Activated CD8-positive, alpha-beta T cell treated with anti-CD3 and anti-CD28 coated beads for 36 hours (primary cell): ENCODE data around the gene SUPT6H. TPM values are rescaled to one million over a fixed set of nuclear protein-coding genes. Genes with fewer than 3 reads are reported as not detected.

Experiments used
- ATAC-seq: fragments of 200-7000 bp; cut with Tn5 transposase; one replicate; pipeline ENCODE4 v1.10.0; 2021; ENCODE audit warnings: mild to moderate bottlenecking, moderate library complexity
- CTCF ChIA-PET: fragments of 350-600 bp; sonication (Branson Sonifier 250); formaldehyde crosslinking; loops from one replicate; lab custom pipeline; 2021; ENCODE audit warnings: antibody characterized with exemption; lab: Charles Lee
- POLR2A ChIA-PET: fragments of 350-600 bp; sonication (Branson Sonifier 250); formaldehyde crosslinking; loops from one replicate; lab custom pipeline; 2021; ENCODE audit warnings: antibody characterized with exemption; lab: Charles Lee
- DNase-seq: peaks from one replicate; pipeline ENCODE4 v3.0.0-alpha.2; 2020
- H3K27ac Mint-ChIP-seq: one replicate; pipeline ENCODE4 v1.8.0; 2021; ENCODE audit warnings: mild to moderate bottlenecking, mixed read lengths
- H3K27me3 Mint-ChIP-seq: one replicate; pipeline ENCODE4 v1.8.0; 2021; ENCODE audit warnings: mixed read lengths
- H3K36me3 Mint-ChIP-seq: one replicate; pipeline ENCODE4 v1.8.0; 2021; ENCODE audit warnings: low read depth, mixed read lengths
- H3K4me1 Mint-ChIP-seq: one replicate; pipeline ENCODE4 v1.8.0; 2021; ENCODE audit warnings: low read depth, mixed read lengths
- H3K4me3 Mint-ChIP-seq: one replicate; pipeline ENCODE4 v1.8.0; 2021; ENCODE audit warnings: mild to moderate bottlenecking, moderate library complexity, mixed read lengths
- H3K9me3 Mint-ChIP-seq: one replicate; pipeline ENCODE4 v1.8.0; 2021; ENCODE audit warnings: mixed read lengths
- intact Hi-C: fragments of 100-400 bp; cut with micrococcal nuclease; formaldehyde crosslinking; loops from one replicate; pipeline ENCODE4 v1.10.0; 2022
- total RNA-seq, 2 experiments: library from RNA; stranded (reverse); gene quantifications; one replicate each; pipeline ENCODE4 v1.2.3, GENCODE V29; 2021
- TF ChIP-seq, protein P1 (sequence below): fragments of 200-600 bp; IDR thresholded peaks from one replicate; pipeline ENCODE4 v1.8.0; 2022; ENCODE audit warnings: antibody characterized with exemption, mild to moderate bottlenecking

The SUPT6H gene
- total RNA-seq, 2 experiments from 2014 or later = 60.3 to 63.3 TPM

DNA sequence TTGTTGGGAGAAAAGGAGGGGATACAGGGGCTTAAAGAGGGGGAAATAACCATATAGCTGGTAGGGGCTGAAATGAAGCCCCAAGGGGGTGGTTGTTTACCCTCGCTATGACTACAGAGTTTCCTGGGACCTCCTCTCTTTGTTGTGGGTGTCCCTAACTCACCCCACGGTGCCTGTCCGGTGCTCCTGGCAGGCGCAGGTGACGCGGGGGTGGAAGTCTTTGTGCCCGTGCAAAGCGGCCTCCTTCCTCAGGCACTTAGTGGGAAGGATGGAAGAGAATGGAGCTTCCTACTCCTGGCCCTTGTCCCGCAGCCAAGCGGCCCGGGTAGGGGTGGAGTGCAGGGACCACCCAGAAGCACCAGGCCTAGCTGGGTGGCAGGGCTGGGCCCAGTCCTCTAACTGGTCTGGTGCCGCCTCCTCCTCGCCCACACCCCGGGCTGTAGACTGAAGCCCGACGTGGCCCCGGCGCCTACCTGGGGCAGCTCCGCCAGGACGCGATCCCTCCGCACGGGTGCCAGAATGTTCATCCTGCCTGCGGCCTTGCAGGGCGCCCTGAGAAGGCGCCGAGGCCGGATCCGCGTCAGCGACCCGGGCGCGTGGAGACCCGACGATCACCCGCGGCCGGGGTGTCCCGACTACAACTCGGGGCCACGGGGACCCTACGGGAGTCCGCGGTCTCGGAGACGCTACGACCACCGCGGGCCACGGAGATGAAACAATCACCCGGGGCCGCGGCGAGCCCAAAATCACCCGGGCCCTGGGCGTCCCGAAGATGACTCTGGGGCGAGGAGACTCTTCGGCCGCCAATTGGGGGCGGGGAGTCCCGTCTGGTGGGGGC is 55.0 kb downstream of the SUPT6H start:
- peaks cover 18% of the 10 kb centered on the region for H3K4me1 Mint-ChIP-seq
- H3K4me3 Mint-ChIP-seq = peak overlapping the region; percentile 57
- intact Hi-C loops = no loop called here
- no peak for DNase-seq
- no peak for ATAC-seq
- peaks cover 14% of the 10 kb centered on the region for H3K27me3 Mint-ChIP-seq
- POLR2A ChIA-PET = interaction anchor here (0.8 to 7.7 kb wide), 2 partner anchors 9 to 10 kb away, joined by 3 to 65 read pairs; partner anchors contain the start of genes NEK8 and TLCD1
- no peaks in the 10 kb centered on the region for H3K9me3 Mint-ChIP-seq
- CTCF ChIA-PET = interaction anchor here (1.1 to 1.5 kb wide), 2 partner anchors 47 to 185 kb away, joined by 3 to 4 read pairs; no protein-coding TSS in a partner anchor
- H3K36me3 Mint-ChIP-seq = peaks cover 22% of the 10 kb centered on the region
- TF ChIP-seq, protein P1, sequence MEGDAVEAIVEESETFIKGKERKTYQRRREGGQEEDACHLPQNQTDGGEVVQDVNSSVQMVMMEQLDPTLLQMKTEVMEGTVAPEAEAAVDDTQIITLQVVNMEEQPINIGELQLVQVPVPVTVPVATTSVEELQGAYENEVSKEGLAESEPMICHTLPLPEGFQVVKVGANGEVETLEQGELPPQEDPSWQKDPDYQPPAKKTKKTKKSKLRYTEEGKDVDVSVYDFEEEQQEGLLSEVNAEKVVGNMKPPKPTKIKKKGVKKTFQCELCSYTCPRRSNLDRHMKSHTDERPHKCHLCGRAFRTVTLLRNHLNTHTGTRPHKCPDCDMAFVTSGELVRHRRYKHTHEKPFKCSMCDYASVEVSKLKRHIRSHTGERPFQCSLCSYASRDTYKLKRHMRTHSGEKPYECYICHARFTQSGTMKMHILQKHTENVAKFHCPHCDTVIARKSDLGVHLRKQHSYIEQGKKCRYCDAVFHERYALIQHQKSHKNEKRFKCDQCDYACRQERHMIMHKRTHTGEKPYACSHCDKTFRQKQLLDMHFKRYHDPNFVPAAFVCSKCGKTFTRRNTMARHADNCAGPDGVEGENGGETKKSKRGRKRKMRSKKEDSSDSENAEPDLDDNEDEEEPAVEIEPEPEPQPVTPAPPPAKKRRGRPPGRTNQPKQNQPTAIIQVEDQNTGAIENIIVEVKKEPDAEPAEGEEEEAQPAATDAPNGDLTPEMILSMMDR = no peak
- H3K27ac Mint-ChIP-seq = peak overlapping the region; percentile 42

DNA sequence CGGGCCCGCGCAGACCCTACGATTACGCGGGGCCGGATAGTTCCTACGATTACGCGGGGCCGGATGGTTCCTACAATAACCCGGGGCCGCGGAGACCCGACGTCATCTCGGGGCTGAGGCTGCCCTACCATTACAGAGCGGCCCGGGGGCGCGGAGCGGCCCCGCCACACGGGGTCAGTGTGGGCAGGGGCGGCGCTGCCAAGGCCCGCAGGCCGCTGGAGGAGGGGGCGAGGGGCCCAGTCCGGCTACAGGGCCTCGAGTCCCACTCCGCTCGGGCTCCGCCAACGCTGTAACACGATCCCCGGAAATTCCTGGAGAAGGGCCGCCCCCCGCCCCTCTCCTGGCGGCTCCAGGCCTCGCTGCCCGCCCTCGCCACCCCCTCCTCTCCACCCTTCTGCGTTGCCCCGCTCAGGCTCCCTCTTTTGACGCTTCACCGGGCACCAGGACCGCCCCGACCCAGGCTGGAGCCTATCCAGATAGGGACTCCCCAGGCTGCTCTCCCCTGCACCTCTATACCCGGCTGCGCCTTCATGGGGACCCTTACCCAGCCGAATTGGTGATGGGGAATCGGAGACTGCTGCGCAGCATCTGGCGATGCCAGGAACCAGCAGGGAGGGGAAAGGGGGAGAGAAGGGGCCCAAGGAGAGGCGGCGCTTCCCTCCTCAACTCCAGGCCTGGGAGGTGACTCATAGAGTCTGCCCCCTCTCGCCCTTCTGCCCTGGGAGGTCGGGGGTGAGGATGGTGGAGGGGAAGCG is 55.8 kb downstream of the SUPT6H start, which contains the start of gene RAB34:
RAB34 (minus strand) TSS at position 291 of the 755 bp plus-strand sequence. CDS start 602 bp downstream, outside the sequence.
- DNase-seq (peak; percentile 58), ATAC-seq (no peak)
- H3K4me3 Mint-ChIP-seq = peak within 1 kb of the TSS; percentile 71
- peaks cover 30% of the 10 kb centered on the region for H3K36me3 Mint-ChIP-seq
- TF ChIP-seq, protein P1 = no peak
- intact Hi-C loops = no loop called here
- POLR2A ChIA-PET = no interaction called here
- peaks cover 19% of the 10 kb centered on the region for H3K4me1 Mint-ChIP-seq
- H3K27ac Mint-ChIP-seq = peak within 1 kb of the TSS; percentile 81
- H3K27me3 Mint-ChIP-seq = peaks cover 14% of the 10 kb centered on the region
- H3K9me3 Mint-ChIP-seq = no peaks in the 10 kb centered on the region
- CTCF ChIA-PET = no interaction called here

DNA sequence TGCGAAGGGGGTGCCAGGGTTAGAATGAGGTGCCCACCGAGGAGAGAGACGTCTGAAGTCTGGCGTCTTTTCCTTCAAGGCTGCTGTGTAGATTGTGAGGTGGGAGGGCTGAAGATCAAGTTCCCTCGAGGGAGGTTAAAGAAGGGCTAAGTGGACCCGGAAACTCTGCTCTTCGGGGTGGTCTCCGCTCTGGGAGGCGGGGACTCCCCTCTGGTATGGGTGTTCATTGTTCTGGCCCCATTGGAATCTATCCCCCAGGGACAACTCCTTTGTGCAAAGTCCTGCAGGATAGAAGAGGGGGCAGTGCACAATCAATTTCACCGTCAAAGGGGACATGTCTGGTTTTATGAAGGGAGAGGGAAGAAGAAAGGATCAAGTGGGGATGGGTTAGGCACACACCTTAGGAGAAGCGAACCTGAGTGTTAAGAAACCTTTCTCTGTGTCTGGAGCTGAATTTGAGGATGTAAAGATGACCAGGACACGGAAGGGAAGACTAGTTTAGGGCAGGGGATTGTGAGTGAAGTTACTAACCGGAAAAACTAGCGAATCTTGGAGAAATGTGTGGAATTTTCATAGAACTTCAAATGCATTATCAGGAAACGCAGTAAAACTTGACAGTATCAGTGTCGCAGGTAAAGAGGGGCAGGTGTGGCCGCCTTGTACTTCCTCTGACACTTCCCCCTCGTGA is 56.5 kb downstream of the SUPT6H start:
- POLR2A ChIA-PET = interaction anchor here (4.1 to 11.5 kb wide), 2 partner anchors 7 to 25 kb away, joined by 31 to 480 read pairs; partner anchors contain the start of genes PROCA1 and TRAF4
- ATAC-seq (no peak), DNase-seq (no peak)
- TF ChIP-seq, protein P1 = no peak
- CTCF ChIA-PET = interaction anchor here (1.9 kb wide), 1 partner anchor 235 kb away, joined by 11 read pairs; no protein-coding TSS in a partner anchor
- Mint-ChIP-seq H3K9me3 (no peaks in the 10 kb centered on the region), H3K36me3 (peaks cover 37% of the 10 kb centered on the region), H3K27ac (peak overlapping the region; percentile 81), H3K4me1 (peaks cover 24% of the 10 kb centered on the region), H3K27me3 (peaks cover 14% of the 10 kb centered on the region), H3K4me3 (peak overlapping the region; percentile 100)
- intact Hi-C loops = no loop called here

DNA sequence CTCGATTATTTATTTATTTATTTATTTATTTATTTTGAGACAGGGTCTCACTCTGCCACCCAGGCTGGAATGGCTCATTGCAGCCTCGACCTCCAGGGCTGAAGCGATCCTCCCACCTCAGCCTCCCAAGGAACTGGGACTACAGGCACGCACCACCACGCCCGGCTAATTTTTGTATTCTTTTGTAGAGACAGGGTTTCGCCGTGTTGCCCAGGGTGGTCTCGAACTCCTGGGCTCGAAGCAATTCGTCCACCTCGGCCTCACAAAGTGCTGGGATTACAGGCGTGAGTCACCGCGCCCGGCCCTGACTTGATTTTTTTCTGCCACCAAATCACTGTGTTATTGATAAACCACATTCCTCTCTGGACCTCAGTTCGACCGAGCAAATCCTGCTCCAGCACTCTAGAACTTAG is 57.0 kb downstream of the SUPT6H start:
- peaks cover 42% of the 10 kb centered on the region for H3K36me3 Mint-ChIP-seq
- H3K4me3 Mint-ChIP-seq = peak overlapping the region; percentile 100
- DNase-seq = no peak
- peaks cover 29% of the 10 kb centered on the region for H3K4me1 Mint-ChIP-seq
- POLR2A ChIA-PET = interaction anchor here (0.6 to 11.5 kb wide), 15 partner anchors 8 to 362 kb away, joined by 3 to 480 read pairs (median 8); partner anchors contain the start of genes BLTP2, NEK8, POLDIP2 and PROCA1
- H3K9me3 Mint-ChIP-seq = no peaks in the 10 kb centered on the region
- H3K27ac Mint-ChIP-seq = peak overlapping the region; percentile 99
- ATAC-seq = peak; percentile 0
- CTCF ChIA-PET = interaction anchor here (0.9 to 1.9 kb wide), 6 partner anchors 8 to 397 kb away, joined by 3 to 11 read pairs (median 4); partner anchors contain the start of genes BLTP2, NEK8 and PROCA1
- H3K27me3 Mint-ChIP-seq = peaks cover 14% of the 10 kb centered on the region
- intact Hi-C loops = no loop called here
- TF ChIP-seq, protein P1 = no peak
